HG03095 (cell line): ENCODE data around the gene MAPK11.

Experiments
- ATAC-seq: cut with Tn5 transposase; IDR thresholded peaks from one replicate; pipeline ENCODE4 v1.9.1; 2021; ENCODE audit warnings: moderate library complexity; ENCODE audit not compliant: unreplicated experiment

Gene MAPK11

GRCh38 chr22:50262973-50263617, 7.1 kb downstream of the MAPK11 start:
- no peak for ATAC-seq

- ATAC-seq, result no peak
These were observed 7.7 kb downstream of the MAPK11 start for GRCh38 chr22:50262460-50262911.

- ATAC-seq, result no peak
These were observed 8.3 kb downstream of the MAPK11 start, which contains the start of gene MAPK12 for GRCh38 chr22:50261615-50262459. Gene MAPK12, minus strand, starts transcription at chr22:50261683. Its CDS starts 174 bp downstream, at chr22:50261509.

- no peak for ATAC-seq
These were observed 9.2 kb downstream of the MAPK11 start for GRCh38 chr22:50260801-50261614.

GRCh38 chr22:50260434-50260800, 9.8 kb downstream of the MAPK11 start:
- ATAC-seq, result no peak

- no peak for ATAC-seq
These were observed 10.9 kb downstream of the MAPK11 start for GRCh38 chr22:50259302-50259701.

GRCh38 chr22:50258361-50259292, 11.6 kb downstream of the MAPK11 start:
- ATAC-seq, result no peak

GRCh38 chr22:50257451-50258360, 12.5 kb downstream of the MAPK11 start:
- no peak for ATAC-seq

GRCh38 chr22:50257041-50257440, 13.1 kb downstream of the MAPK11 start:
- no peak for ATAC-seq

GRCh38 chr22:50256258-50256862, 13.8 kb downstream of the MAPK11 start:
- ATAC-seq, result no peak

GRCh38 chr22:50255607-50256006, 14.6 kb downstream of the MAPK11 start:
- no peak for ATAC-seq

- no peak for ATAC-seq
These were observed 15.1 kb downstream of the MAPK11 start for GRCh38 chr22:50255099-50255498.

- no peak for ATAC-seq
These were observed 16.2 kb downstream of the MAPK11 start for GRCh38 chr22:50253941-50254340.

- no peak for ATAC-seq
These were observed 16.9 kb downstream of the MAPK11 start for GRCh38 chr22:50253046-50253915.

GRCh38 chr22:50252082-50253045, 17.8 kb downstream of the MAPK11 start:
- ATAC-seq, result no peak

- ATAC-seq, result no peak
These were observed 18.6 kb downstream of the MAPK11 start for GRCh38 chr22:50251477-50252081.
